AG04449 (cell line): ENCODE measurements around the gene ZNF385B.

Experiments used
- CTCF ChIA-PET: fragments of 350-600 bp; formaldehyde crosslinking; extraction: SDS; loops from one replicate; lab custom pipeline; 2021; ENCODE audit warnings: antibody characterized with exemption; lab: Yijun Ruan, JAX
- POLR2A ChIA-PET: fragments of 400-600, 350-600 bp; formaldehyde crosslinking; extraction: SDS; loops from one replicate; lab custom pipeline; 2020; ENCODE audit warnings: antibody characterized with exemption, inconsistent platforms; lab: Yijun Ruan, JAX
- DNase-seq: peaks from one replicate; pipeline ENCODE4 v3.0.0-alpha.2; 2010; ENCODE audit warnings: low read depth, low spot score
- H3K4me3 ChIP-seq: 2 replicates; pipeline ENCODE4 v1.5.1; 2011; ENCODE audit warnings: low read depth, mild to moderate bottlenecking, control low read depth, low read length
- TF ChIP-seq, protein P1 (sequence below): IDR thresholded peaks from one replicate; pipeline ENCODE4 v1.5.1; 2011; ENCODE audit warnings: mild to moderate bottlenecking, moderate library complexity, low read length, control low read depth, inconsistent platforms; ENCODE audit not compliant: insufficient read depth; ENCODE audit errors: missing control alignments

Gene ZNF385B

DNA sequence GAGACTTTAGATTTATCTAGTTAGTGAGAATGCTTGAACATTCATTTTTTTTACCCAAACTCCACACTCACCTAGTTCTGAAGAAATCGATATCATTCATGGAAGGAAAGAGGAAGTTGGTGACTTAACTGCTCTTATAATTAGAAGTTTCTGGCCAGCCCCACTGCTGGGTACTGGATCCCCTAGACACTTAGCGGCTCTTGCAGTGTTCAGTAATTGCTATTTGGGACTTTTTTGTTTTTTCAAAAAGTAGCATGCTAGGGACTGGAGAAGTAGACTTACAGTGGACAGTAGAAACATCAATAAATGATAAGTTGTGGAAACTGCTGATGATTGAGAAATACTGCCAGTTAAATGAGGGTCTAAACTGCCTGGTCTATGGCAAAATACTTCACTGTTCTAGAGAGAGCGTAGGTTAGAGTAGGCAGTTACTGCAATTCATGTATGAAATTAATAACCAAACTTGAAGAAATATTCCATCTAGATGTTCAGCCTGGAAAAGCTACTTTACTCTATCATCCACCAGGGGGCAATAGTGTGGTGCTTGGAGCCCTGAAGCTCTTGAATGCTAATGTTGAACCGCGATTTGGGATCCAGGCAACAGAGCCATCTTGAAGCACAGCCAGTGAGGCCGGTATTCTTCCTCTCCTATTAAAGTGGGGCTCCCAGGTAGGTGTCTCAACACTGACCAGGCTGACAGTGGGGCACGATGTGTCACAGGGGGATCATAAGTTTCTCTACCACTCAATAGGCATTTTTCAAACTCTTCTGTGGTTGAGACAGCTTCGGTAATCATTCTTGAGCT is 450.7 kb downstream of the ZNF385B start:
- TF ChIP-seq, protein P1, sequence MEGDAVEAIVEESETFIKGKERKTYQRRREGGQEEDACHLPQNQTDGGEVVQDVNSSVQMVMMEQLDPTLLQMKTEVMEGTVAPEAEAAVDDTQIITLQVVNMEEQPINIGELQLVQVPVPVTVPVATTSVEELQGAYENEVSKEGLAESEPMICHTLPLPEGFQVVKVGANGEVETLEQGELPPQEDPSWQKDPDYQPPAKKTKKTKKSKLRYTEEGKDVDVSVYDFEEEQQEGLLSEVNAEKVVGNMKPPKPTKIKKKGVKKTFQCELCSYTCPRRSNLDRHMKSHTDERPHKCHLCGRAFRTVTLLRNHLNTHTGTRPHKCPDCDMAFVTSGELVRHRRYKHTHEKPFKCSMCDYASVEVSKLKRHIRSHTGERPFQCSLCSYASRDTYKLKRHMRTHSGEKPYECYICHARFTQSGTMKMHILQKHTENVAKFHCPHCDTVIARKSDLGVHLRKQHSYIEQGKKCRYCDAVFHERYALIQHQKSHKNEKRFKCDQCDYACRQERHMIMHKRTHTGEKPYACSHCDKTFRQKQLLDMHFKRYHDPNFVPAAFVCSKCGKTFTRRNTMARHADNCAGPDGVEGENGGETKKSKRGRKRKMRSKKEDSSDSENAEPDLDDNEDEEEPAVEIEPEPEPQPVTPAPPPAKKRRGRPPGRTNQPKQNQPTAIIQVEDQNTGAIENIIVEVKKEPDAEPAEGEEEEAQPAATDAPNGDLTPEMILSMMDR = peak; percentile 73
- ChIA-PET CTCF (interaction anchor here (0.6 to 3.1 kb wide), 20 partner anchors 9 to 1611 kb away, joined by 3 to 34 read pairs (median 3); no protein-coding TSS in a partner anchor), POLR2A (no interaction called here)
- no peak overlapping the region for H3K4me3 ChIP-seq
- DNase-seq = no peak

GRCh38 chr2:179403624-179404023 is 457.8 kb downstream of the ZNF385B start:
- ChIA-PET CTCF (interaction anchor here (1.0 to 1.1 kb wide), 2 partner anchors 19 to 607 kb away, joined by 3 to 4 read pairs; no protein-coding TSS in a partner anchor), POLR2A (no interaction called here)
- DNase-seq = no peak
- no peak overlapping the region for H3K4me3 ChIP-seq
- TF ChIP-seq, protein P1 = no peak

GRCh38 chr2:179393481-179393880 is 467.9 kb downstream of the ZNF385B start:
- DNase-seq = no peak
- POLR2A ChIA-PET = no interaction called here
- TF ChIP-seq, protein P1 = no peak
- CTCF ChIA-PET = no interaction called here
- no peak overlapping the region for H3K4me3 ChIP-seq
